Stimulated activated CD4-positive, alpha-beta T cell treated with anti-CD3 and anti-CD28 coated beads, Interleukin-15, amount 100 ng/mL, for 24 hours (primary cell): Measurements from ENCODE around the gene TAPT1.

ENCODE experiments used
- DNase-seq: peaks from one replicate; pipeline ENCODE4 v3.0.0-alpha.2; 2020

The TAPT1 gene

GRCh38 chr4:16126714-16127113 is 99.6 kb downstream of the TAPT1 start:
- no peak for DNase-seq

GRCh38 chr4:16125571-16126445 is 100.5 kb downstream of the TAPT1 start:
- DNase-seq, result no peak

- no peak for DNase-seq
Measured at GRCh38 chr4:16124232-16124631, 102.0 kb downstream of the TAPT1 start.

GRCh38 chr4:16123356-16124084 is 102.8 kb downstream of the TAPT1 start:
- peak; percentile 13 for DNase-seq

- peak; percentile 69 for DNase-seq
Measured at GRCh38 chr4:16122784-16123183, 103.5 kb downstream of the TAPT1 start.

GRCh38 chr4:16122308-16122711 is 104.0 kb downstream of the TAPT1 start:
- DNase-seq, result no peak

GRCh38 chr4:16120720-16121119 is 105.6 kb downstream of the TAPT1 start:
- no peak for DNase-seq

- no peak for DNase-seq
Measured at GRCh38 chr4:16119981-16120380, 106.3 kb downstream of the TAPT1 start.

GRCh38 chr4:16118090-16118489 is 108.2 kb downstream of the TAPT1 start:
- no peak for DNase-seq

GRCh38 chr4:16117164-16117563 is 109.1 kb downstream of the TAPT1 start:
- no peak for DNase-seq

- no peak for DNase-seq
Measured at GRCh38 chr4:16116493-16116990, 109.7 kb downstream of the TAPT1 start.

GRCh38 chr4:16116019-16116418 is 110.3 kb downstream of the TAPT1 start:
- DNase-seq, result no peak

- no peak for DNase-seq
Measured at GRCh38 chr4:16114546-16114945, 111.7 kb downstream of the TAPT1 start.

- no peak for DNase-seq
Measured at GRCh38 chr4:16113741-16114140, 112.5 kb downstream of the TAPT1 start.

GRCh38 chr4:16111533-16111932 is 114.7 kb downstream of the TAPT1 start:
- DNase-seq, result no peak

GRCh38 chr4:16110661-16111290 is 115.5 kb downstream of the TAPT1 start:
- DNase-seq, result no peak
